ENCODE measurements around the gene EBP. TPM values are rescaled to one million over a fixed set of nuclear protein-coding genes. Genes with fewer than 3 reads are reported as not detected.

Gene EBP
- total RNA-seq = 71.2 and 154 TPM in 2 replicates

DNA sequence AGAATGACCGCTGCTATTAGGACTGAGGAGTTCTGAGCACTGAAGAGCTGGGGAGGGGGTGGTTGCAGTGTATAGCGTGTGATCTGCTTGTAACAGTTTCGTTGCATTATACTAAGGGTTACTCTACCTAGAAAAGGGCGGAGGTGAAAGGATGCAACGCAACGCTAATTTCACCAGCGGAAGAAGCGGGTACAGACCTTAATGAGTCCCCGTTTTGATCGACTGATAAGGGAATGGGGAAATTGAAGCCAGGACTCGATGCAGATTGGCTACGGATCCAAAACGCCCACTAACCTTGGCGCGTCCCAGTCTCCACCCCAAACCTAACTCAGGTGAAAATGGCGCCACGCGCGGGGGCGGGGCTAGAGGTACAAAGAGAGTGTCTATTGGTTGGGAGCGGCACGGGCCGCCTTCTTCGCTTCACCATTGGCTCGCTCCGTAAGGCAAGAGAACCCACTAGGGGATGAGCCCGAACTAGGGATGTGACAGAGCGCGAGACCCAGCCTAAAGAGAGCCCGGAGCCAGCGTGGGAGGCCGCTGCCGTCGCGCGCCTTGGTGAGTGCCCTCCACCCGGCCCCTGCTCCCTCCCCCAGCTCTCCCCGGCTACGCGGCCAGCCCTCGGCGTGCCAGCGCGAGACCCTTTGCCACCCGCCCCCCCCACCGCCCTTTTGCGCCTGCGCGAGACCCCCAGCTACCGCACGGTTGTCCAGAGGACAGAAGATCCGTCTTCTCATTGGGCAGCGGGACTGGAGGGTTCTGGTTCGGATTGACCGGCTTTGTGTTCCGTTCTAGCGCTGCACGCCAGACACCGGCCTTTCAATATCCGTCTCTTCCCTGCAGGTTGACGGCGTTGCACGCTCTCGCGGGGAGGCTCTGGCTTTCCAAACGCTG, at the start of gene EBP:
Gene EBP, plus strand, starts transcription at position 456 of the 891 bp plus-strand sequence. CDS start 1,964 bp downstream, outside the sequence.

DNA sequence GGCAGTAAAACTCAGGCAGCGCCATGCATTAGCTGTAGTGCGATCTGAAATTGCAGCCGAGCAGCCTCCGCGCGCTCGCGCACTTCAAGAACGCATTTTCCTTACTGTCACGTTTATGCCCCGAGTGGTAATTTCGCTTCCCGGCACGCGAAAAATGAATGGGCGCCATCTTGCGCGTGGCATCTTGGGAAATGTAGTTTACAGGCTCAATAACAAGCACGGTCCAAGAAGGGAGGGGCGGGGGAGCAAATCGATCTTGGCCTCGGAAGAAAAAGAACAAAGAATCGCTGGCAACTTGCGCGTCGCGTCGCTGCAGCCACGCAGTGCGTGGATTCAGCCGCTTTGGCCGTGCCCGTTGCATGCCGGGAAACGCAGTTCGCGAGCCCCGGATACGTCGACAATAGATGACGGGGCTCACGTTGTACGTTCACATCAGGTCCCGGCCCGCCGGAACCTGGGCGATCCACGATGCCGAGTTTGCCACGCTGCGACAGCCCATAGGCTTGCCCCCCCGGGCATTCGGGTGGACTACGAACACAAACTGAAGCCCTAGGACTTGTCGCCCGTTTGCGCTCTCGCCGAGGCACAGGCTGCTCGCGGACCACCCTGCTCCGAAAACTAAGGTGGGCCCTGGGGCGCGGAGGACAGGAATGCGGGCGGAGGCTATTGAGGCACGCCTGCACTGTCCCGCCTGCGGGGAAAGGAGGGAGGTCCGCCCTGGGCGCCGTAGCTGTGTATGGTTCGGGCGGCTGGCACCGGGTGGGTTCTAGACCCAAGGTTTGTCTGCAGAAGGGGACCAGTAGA, 45.6 kb upstream of the EBP start, which contains the start of gene FTSJ1:
Gene FTSJ1, plus strand, starts transcription at position 426 of the 804 bp plus-strand sequence. CDS start 1,849 bp downstream, outside the sequence.

DNA sequence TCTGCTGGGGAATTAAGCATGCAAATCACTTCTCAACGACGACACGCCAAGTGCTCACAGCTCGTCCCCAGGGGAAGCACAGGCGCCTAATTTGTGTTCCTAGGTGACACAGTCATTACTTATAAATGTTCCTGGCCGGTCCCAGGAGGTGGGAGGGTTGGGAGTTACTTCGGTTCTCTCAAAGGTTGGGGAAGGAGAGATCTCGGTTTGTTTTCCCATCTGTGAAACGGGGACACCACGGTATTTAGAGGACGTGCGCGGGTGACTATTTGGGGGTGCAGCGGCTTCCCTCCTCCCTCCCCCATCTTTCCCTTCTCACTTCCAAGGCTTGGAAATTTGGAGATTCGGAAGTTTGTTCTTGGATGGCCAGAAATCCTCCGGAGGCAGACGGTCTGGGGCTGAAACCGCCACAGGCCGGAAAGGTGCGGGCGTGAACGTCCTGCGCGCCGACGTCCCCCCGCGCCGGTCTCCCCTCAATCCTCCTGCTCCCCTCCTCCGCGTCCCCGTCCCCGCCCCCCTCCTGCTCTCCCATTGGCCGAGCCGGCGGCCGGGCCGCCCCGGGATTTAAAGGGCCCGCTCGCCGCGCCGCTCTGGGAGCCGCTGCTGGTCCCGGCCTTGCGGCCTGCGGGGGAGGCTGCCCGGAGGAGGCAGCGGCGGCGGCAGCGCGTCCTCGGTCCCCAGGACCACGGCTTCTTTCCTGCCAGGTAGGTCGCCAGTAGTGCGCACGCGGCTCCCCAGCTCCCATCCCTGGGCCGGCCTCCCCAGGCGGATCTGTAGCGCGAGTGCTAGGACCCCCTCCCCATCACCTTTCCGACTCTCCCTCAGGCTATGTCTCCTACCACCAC, 13.0 kb upstream of the EBP start, which contains the start of gene PORCN:
Gene PORCN, plus strand, starts transcription at position 593 of the 845 bp plus-strand sequence. CDS start 829 bp downstream, outside the sequence.

DNA sequence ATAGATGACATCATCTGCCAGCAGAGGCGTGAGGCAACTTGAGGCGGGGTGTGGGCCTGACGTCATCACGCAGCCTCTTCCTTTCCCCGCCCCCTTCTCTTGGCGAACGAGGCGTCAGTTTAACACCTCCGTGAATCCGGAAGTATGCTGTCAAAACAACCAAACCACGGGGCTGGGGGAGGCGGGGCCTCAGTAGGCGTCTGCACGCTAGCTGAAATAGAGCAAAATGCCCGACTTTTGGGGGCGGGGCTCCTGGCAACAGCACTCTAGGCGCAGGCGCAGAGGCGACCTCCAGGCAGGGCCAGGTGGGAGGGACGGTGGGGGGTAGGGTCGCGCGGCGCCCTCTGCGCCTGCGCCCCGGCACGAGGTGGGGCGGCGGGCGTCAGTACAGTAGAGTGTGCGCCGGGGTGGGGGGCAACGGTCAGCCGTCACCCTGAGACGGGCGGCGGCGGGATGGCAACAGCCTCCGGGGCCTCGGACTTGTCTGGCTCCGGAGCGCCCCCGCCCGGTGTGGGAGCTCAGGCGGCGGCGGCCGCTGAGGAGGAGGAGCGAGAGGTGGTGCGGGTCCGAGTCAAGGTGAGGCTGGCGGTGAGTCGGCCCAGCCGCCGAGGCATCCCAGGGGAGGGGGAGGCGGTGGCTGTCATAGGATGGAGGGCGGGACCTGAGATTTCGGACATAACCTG, 17.9 kb downstream of the EBP start, which contains the start of gene TBC1D25:
Gene TBC1D25, plus strand, starts transcription at position 370 of the 683 bp plus-strand sequence. Its CDS starts 84 bp downstream, at position 454.

DNA sequence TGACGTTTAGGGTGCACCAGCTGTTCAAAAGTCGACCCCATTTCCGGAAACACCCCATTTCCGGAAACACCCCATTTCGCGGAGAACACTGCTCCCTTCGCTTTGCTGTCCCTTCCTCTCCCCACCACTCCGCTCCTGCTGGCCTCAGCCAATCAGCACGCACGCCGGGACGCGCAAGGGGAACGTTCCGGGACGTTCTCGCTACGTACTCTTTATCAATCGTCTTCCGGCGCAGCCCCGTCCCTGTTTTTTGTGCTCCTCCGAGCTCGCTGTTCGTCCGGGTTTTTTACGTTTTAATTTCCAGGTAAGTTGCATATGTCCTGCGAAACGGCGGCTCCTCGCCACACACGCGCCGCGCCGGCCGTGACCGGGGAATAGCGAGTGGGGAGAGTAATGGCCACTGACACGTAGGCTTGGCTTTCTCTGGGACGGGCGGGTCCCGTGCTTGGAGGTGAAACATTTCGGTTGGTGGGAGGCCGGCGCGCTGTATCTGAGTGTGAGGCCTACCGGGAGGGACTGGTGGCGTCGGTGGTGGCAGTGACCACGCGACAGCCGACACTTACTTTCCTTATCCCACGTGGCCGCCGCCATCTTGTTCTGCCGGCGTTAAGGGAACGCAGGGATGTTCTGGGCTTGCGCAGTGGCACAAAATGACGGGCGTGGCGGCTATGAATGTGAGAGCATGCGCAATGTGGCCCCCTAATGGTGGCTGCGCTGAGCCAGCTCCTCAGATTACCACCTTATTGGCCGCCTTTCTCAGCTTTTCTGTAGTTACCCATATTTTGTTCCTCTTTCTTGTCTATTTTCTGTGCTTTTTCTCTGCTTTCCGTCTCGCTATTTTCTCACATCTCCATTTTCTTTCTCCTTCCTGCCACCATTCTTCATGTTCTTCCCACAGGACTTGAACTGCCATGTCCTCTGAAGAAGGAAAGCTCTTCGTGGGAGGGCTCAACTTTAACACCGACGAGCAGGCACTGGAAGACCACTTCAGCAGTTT, 53.0 kb downstream of the EBP start, which contains the start of gene RBM3:
Gene RBM3, plus strand, starts transcription at position 215 of the 997 bp plus-strand sequence. Its CDS starts 697 bp downstream, at position 912.

Other genes starting within 250 kb of the EBP start
- gene SSX3, start 165.1 kb upstream of the EBP start, total RNA-seq = not detected in 2 replicates
- gene SSX4, start 138.3 kb upstream of the EBP start, total RNA-seq = not detected in 2 replicates
- not detected in 2 replicates for gene SSX4B, start 109.8 kb upstream of the EBP start, total RNA-seq
- gene SLC38A5, start 51.5 kb upstream of the EBP start, total RNA-seq = 28.0 and 75.9 TPM in 2 replicates
- gene FTSJ1, start 45.6 kb upstream of the EBP start, total RNA-seq = 72.1 and 146 TPM in 2 replicates
- gene PORCN, start 12.8 kb upstream of the EBP start, total RNA-seq = 19.3 and 19.9 TPM in 2 replicates
- 10.3 and 10.5 TPM in 2 replicates for gene TBC1D25, start 17.9 kb downstream of the EBP start, total RNA-seq
- 143 and 161 TPM in 2 replicates for gene RBM3, start 52.7 kb downstream of the EBP start, total RNA-seq
- 99.2 and 124 TPM in 2 replicates for gene WDR13, start 75.7 kb downstream of the EBP start, total RNA-seq
- gene WAS, start 162.0 kb downstream of the EBP start, total RNA-seq = 0.38 TPM in 1 of 2 replicates, not detected in the other
- 3.9 and 29.8 TPM in 2 replicates for gene SUV39H1, start 174.9 kb downstream of the EBP start, total RNA-seq
- gene GLOD5, start 239.9 kb downstream of the EBP start, total RNA-seq = not detected in 2 replicates

Data from mesangial cell (primary cell).